GM21515 (cell line): ENCODE data around the gene ANAPC16.
"Not testable (repeated sequence)": the region's sequence is repeated elsewhere in the genome, so short reads cannot be mapped to it uniquely, and the experiment has no call there.

Source experiments
- ATAC-seq: cut with Tn5 transposase; IDR thresholded peaks from one replicate; pipeline ENCODE4 v1.9.1; 2021; ENCODE audit not compliant: unreplicated experiment

The ANAPC16 gene

DNA sequence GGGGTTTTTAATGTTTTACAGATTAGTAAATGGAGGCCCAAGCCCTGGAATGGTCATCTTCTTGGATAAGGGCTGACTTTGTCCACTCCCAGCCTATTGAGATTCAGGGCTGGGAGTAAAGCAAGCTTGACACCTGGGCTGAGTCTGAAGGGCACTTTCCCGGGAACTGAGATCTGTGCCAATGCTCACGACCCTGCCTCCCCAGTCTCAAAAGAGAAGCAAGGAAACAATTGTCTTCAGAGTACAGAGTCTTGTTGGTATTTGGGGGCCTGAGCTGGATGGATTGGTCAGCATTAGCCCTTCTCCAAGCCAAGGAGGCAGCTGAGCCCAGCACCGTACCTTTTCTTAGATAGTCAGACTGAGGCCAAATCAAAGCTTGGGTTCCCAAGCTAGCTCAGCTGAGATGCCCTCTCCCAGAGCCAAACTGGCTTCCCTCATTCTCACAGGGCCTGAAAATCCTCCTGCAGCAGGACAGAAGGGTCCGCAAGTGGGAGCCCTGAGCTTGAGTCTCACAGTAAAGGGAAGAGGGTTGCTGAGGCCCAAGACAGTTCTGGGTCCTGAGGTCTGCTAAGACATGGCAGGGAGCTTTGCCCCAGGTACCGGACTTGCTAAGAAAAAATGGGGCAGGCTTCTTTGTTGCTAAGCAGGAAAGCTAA, 61.7 kb downstream of the ANAPC16 start:
- no peak for ATAC-seq

GRCh38 chr10:72277996-72278667, 62.3 kb downstream of the ANAPC16 start:
- no peak for ATAC-seq

DNA sequence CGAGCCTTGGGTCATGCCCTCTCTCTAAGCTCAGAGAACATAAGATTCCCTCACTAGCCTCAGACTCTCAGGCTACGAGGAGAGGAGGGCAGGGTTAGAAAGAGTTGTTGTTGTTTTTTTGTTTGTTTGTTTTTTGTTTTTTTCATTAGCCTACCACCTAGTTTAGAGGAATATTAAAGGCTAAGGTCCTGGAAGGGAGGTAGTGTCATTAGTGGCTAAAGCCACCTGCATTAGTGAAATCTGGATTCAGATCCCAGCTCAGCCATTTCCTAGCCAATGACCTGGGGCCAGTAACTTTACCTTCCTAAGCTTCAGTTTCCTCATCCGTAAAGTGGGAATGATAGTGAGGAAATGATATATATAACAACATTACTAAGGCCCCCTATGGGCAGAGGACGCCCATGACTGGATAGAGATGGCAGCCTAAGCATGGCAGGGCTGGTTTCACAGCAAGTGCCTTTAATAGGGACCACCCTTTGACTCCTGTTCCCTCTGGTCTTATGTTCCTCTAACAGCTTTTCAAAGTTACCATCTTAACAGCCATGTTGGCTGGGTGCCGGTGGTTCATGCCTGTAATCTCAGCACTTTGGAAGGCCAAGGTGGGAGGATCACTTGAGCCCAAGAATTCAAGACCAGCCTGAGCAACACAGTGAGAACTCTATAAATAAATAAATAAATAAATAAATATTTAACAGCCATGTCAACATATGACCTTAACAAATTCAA, 63.0 kb downstream of the ANAPC16 start:
- no peak for ATAC-seq

GRCh38 chr10:72279587-72279986, 63.8 kb downstream of the ANAPC16 start:
- not testable (repeated sequence) for ATAC-seq

DNA sequence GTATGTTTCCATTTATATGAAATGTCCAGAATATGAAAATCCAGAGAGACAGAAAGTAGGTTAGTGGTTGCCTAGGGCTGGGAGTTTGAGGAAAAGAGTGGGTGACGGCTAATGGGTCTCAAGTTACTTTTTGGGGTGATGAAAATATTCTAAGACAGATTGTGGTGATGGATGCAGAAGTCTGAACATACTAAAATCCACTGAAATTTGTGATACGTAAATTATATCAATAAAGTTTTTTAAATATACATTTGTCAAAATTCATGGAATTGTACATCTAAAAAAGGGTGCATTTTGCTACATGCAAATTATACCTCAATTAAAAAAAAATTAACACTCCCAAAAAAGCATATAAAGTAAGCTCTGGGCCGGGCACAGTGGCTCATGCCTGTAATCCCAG, 67.3 kb downstream of the ANAPC16 start:
- no peak for ATAC-seq
